ENCODE data around the gene CCDC192.

The CCDC192 gene

GRCh38 chr5:127801751-127802476 lies 98.7 kb downstream of the CCDC192 start:
- no peak overlapping the region for H3K4me2 ChIP-seq (ENCODE audit: low read length)

GRCh38 chr5:127802477-127802865 lies 99.3 kb downstream of the CCDC192 start:
- no peak for TF ChIP-seq EZH2phosphoT487 (IDR thresholded peaks at IDR 0.05; ENCODE audit: borderline replicate concordance, low read length)
- TF ChIP-seq, protein P1, sequence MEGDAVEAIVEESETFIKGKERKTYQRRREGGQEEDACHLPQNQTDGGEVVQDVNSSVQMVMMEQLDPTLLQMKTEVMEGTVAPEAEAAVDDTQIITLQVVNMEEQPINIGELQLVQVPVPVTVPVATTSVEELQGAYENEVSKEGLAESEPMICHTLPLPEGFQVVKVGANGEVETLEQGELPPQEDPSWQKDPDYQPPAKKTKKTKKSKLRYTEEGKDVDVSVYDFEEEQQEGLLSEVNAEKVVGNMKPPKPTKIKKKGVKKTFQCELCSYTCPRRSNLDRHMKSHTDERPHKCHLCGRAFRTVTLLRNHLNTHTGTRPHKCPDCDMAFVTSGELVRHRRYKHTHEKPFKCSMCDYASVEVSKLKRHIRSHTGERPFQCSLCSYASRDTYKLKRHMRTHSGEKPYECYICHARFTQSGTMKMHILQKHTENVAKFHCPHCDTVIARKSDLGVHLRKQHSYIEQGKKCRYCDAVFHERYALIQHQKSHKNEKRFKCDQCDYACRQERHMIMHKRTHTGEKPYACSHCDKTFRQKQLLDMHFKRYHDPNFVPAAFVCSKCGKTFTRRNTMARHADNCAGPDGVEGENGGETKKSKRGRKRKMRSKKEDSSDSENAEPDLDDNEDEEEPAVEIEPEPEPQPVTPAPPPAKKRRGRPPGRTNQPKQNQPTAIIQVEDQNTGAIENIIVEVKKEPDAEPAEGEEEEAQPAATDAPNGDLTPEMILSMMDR (IDR thresholded peaks at IDR 0.05; ENCODE audit: low read depth, low read length, poor library complexity, severe bottlenecking), result no peak
- Histone ChIP-seq H3K9me2 (replicated peaks; ENCODE audit: control insufficient read depth, low read length) (no peaks in the 10 kb centered on the region), H4K20me1 (ENCODE audit: control insufficient read depth, insufficient read depth, low read depth, low read length) (no peaks in the 10 kb centered on the region), H3F3A (ENCODE audit: control insufficient read depth, insufficient read depth) (no peaks in the 10 kb centered on the region), H3K9me3 (ENCODE audit: control insufficient read depth, insufficient read depth, low read length) (no peaks in the 10 kb centered on the region), H3K27me3 (ENCODE audit: control insufficient read depth, low read length) (peaks cover 6% of the 10 kb centered on the region; the same call in 1 of the 2 replicates), H3K4me2 (ENCODE audit: low read length) (no peak overlapping the region), H3K4me3 (ENCODE audit: low read length) (no peak overlapping the region), H3K36me3 (ENCODE audit: control insufficient read depth, low read length) (no peaks in the 10 kb centered on the region), H3K27ac (ENCODE audit: low read depth, low read length) (no peak overlapping the region), H3K4me1 (ENCODE audit: control insufficient read depth, low read length) (no peaks in the 10 kb centered on the region), H3K79me2 (ENCODE audit: control insufficient read depth, low read length) (no peaks in the 10 kb centered on the region)

More at GRCh38 chr5:127801751-127802476, 98.7 kb downstream of the CCDC192 start:
- Histone ChIP-seq H3K27ac (ENCODE audit: low read depth, low read length) (no peak overlapping the region), H3K79me2 (ENCODE audit: control insufficient read depth, low read length) (no peaks in the 10 kb centered on the region), H3K4me3 (ENCODE audit: low read length) (no peak overlapping the region), H3K9me3 (ENCODE audit: control insufficient read depth, insufficient read depth, low read length) (no peaks in the 10 kb centered on the region), H4K20me1 (ENCODE audit: control insufficient read depth, insufficient read depth, low read depth, low read length) (no peaks in the 10 kb centered on the region), H3K36me3 (ENCODE audit: control insufficient read depth, low read length) (no peaks in the 10 kb centered on the region), H3F3A (ENCODE audit: control insufficient read depth, insufficient read depth) (no peaks in the 10 kb centered on the region), H3K9me2 (replicated peaks; ENCODE audit: control insufficient read depth, low read length) (no peaks in the 10 kb centered on the region), H3K27me3 (ENCODE audit: control insufficient read depth, low read length) (peaks cover 6% of the 10 kb centered on the region; the same call in 1 of the 2 replicates), H3K4me1 (ENCODE audit: control insufficient read depth, low read length) (no peaks in the 10 kb centered on the region)
- TF ChIP-seq, protein P1 (IDR thresholded peaks at IDR 0.05; ENCODE audit: low read depth, low read length, poor library complexity, severe bottlenecking), result no peak
- TF ChIP-seq EZH2phosphoT487 (IDR thresholded peaks at IDR 0.05; ENCODE audit: borderline replicate concordance, low read length), result no peak

DNA sequence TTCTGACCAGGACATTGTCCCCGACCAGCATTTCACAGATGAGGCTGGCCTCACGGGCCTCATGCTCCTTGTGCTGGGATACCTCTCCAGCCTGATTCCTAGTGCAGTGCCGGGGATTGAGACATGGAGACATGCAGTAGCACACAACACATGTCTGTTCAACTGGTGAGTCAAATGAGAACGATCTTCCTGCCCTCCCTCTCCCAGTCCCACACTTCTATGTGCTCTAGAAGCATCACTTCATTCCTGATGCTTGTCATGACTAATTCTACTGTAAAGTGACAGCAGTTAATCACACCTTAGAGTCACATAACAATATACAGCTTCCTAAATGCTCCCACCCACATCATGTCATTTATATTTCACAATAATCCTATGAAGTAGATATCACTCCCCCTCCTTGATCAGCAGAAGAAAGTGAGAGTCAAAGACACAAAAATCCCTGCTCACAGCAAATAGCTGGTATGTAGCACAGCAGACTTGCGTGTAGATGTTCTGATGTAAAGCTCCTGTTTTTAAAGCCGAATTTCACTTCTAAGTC lies 101.8 kb downstream of the CCDC192 start:
- peaks cover 6% of the 10 kb centered on the region; the same call in 1 of the 2 replicates for H3K27me3 ChIP-seq (ENCODE audit: control insufficient read depth, low read length)
- H3K4me3 ChIP-seq (ENCODE audit: low read length), result no peak overlapping the region
- no peaks in the 10 kb centered on the region for H3K4me1 ChIP-seq (ENCODE audit: control insufficient read depth, low read length)

More for the DNA sequence above, 101.8 kb downstream of the CCDC192 start:
- H3K36me3 ChIP-seq (ENCODE audit: control insufficient read depth, low read length), result no peaks in the 10 kb centered on the region
- TF ChIP-seq, protein P1 (IDR thresholded peaks at IDR 0.05; ENCODE audit: low read depth, low read length, poor library complexity, severe bottlenecking), result no peak
- TF ChIP-seq EZH2phosphoT487 (IDR thresholded peaks at IDR 0.05; ENCODE audit: borderline replicate concordance, low read length), result no peak
- H3F3A ChIP-seq (ENCODE audit: control insufficient read depth, insufficient read depth), result no peaks in the 10 kb centered on the region
- no peaks in the 10 kb centered on the region for H3K9me2 ChIP-seq (replicated peaks; ENCODE audit: control insufficient read depth, low read length)
- H3K27ac ChIP-seq (ENCODE audit: low read depth, low read length), result no peak overlapping the region
- no peak overlapping the region for H3K4me2 ChIP-seq (ENCODE audit: low read length)
- H4K20me1 ChIP-seq (ENCODE audit: control insufficient read depth, insufficient read depth, low read depth, low read length), result no peaks in the 10 kb centered on the region
- no peaks in the 10 kb centered on the region for H3K79me2 ChIP-seq (ENCODE audit: control insufficient read depth, low read length)
- no peaks in the 10 kb centered on the region for H3K9me3 ChIP-seq (ENCODE audit: control insufficient read depth, insufficient read depth, low read length)
